ENCODE results near the gene ARGLU1.

The ARGLU1 gene

DNA sequence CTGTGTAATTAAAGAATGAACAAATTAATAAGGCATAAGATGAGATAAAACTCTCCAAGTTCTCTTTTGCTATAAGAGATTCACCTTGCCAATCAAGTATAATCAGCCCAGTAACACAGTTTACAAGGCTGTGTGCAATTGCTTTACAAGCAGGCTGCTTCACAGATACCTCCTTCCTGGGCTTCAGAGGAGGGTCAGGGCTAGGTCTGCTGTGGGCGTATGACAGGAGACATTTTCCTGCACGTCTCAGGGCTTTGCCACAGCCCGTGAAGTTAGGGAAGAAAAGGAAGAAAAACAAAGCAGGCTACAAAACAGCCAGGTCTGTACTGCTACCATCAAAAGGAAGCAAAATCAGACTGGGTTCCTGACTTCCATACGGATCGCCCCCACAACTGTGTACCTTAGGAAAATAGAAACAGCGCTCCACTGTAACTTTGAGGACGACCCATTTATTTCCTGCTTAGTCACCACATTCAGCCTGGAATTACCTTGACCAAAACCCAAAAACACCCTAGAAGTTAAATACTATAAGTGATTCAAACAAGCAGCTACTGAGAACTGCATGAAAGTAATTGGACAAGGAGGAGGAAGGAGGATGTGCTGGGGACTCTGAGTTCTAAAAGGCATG is 44.9 kb downstream of the ARGLU1 start:
- DNase-seq: no peak

DNA sequence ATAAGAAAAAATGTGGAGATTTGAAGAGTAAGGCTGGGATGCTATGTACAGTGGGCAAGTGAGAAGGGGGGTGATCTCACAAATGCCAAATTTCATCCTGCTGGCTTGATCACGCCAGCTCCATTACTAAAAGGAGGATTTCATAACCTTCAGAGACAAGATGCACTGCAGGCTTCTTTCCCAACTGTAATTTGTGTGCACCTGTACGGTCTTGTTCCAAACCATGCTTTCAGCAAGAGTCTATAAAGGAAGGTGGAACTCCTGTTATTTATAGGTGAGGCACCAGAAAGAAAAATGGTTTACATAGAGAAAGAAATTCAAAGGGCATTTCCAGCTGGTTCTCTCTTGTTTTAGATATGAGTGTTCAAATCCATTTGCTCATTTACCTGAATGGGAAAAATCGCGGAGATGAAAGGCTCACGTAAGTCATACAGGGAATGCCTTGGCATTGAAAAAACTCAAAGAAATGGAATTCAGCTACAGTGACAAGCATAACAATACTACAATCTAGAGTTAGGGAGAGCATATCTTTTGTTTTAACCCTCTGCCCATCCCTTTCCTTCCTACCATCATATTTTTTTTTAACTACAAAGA is 45.7 kb downstream of the ARGLU1 start:
- DNase-seq: no peak

DNA sequence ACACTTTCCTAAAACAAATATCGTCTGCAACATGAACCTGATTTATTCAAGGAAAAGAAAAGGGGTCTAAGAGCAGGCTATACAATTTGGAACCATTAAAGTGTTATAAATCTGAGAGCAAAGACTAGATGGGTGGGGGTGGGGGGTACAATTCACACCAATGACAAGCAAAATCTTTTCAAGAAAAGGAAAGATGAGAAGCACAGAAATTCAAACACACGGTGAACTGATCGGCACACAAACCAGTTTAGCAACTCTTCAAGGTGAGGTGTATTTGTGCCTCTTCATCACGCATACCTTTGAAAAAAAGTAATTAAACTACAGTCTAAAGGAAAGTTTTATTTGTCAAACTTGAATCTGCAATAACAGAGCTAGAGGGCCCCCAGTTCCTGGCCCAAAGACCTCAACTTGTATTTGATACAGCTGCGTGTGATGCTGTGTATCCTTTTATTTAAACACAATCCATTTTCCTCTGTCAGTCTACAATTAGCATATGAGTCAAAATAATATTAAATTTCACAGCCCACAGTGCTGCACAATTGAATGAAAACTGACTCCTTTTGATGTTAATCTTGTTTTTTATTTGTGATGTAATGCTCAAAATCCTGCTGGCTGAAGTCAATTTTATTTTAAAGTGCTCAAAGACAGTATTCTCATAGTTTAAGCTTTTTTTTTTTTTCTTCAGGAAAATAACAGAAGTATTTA is 46.7 kb downstream of the ARGLU1 start:
- DNase-seq: no peak

DNA sequence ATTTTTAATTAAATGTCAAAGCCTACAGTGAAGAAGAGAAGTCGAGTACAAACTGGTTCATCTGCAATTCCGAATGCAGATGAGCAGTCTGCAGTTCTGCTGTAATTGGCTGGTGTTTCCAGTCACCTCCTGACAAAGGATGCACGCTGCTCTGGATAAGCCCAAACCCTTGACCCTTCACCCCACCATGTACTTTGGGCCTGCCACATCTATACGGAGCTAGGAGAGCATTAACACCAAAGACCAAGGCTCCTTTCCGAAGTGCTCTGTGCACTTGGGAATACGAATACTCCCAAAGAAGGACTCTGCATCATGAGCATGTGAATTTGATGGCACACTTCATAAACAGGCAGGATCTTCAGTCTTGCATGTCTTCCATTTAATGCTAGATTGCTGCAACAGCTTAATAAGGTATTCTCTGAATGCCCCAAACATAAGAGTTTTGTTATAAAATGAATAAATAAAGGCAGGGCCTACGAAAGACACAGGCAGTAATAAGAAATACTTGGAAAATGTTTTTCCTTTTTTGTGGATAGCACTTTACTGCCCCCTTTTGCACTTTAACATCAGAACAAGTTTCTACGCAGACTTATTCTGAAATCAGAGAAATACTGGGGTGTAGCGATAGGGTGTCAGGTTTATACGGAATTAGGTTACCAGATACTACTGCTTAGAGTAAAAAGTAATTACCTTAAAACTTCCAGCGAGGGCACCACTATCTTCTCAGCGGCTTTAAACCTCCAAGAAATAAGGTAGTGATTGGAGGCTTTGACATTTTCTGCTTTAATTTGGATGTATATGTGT is 47.5 kb downstream of the ARGLU1 start:
- no peak for DNase-seq

DNA sequence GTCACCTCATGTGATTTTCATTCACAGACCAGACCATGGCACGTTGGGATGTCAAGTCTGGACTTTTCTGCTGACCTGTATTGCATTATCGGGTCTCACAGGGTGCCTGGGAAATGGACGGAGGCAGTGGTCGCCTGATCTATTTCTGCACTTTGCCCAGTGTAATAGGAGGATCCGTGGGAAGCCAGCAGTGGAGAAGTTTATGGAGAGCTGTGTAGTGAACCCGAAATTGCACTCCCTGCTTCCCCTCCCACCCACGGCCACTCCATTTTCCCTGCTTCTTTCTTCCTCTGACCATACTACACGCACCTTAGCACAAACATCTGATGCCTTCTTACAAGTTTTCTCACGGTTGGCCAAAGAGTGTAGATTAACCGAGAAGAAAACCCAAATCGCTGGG is 49.4 kb downstream of the ARGLU1 start:
- no peak for DNase-seq

DNA sequence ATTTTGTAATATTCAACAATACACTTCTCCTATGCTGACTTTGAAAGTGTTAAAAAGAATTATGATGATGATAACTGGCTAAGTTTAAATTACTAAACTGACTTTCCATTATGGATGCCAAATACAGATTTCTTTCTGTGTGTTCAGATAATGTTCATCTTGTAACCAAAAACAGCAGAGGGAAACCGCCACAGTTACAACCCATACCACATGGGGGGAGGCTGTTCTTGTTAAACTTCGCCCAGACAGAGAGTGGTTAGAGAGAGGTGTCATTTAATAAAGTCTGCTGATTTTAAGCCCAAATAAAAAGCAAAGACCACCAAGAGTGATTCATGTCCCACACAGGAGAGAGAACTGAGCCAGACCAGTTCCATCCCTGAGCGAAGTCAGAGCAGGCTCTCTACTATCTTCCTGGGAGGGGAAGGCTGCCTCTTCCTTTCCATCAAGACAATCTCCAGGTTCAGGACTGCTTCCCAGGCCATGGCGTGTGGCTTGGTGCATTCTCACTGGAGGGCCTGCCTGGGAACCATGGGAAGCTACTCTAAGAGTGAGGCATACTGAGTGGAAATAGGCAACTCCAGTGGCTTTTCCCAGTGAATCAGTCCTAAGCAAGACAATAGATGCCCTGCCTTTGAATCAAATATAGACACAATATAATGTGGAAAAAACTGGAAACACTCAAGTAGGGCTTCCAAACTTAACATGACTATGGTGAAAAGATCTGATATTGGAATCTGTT is 50.7 kb downstream of the ARGLU1 start:
- DNase-seq: no peak

DNA sequence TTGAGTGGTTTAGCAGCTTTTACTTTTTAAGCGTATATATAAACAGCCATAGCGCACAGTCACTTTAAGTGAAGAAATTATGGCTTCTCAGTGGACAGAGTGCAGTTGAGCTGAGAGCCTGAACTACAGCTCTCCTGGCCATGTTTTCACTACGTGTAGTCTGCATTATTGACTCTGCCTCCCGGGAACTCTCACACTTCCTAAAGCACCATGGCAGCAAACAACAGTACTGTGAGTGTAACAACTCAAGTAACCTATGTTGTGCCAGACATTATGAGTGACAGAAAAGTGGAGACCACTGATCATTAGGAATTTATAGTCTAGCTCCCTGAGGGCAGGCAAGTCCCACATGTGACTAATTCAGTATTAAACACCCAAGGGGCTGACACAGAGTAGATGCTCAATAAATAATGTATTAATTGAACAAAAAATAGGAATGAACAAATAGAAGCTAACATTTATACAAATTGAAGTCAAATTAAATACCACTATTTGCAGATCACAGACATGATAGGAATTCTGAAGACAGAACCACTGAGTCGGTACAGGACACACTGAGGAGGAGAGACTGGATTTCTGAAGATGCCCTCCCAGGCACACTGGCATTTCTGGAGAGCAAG is 52.2 kb downstream of the ARGLU1 start:
- DNase-seq: no peak

DNA sequence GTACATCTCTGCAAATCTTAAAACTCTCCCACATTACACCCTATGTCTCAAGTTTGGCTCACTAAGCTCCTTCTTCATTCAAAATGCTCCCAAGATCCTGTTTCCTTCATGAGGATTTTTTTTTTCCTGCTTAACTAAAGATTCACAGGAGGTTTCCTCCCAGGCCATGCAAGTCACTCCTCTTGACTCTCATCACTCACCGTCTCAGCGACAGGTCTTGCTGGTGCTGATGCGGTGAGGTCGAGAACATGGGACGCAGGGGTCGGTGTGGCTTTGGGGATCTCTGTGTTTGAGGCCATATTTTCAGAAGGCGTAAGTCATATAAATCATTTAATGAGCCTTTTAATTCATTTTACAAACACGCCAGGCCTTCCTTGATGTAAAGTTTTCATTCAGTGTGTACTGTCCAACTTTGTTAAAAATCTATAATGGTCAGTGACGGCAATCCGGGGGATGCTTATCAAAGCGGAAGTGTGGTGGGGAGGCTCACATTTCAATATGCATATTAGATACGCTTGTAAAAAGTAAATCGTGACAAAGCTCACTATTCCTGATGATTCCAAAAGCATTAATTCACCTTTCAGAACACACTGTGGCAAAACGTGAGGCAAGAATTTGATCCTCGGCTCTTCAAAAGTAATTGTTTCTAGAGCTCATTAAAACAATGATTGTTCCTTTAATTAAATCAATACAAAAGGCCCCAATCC is 52.9 kb downstream of the ARGLU1 start:
- DNase-seq: no peak

DNA sequence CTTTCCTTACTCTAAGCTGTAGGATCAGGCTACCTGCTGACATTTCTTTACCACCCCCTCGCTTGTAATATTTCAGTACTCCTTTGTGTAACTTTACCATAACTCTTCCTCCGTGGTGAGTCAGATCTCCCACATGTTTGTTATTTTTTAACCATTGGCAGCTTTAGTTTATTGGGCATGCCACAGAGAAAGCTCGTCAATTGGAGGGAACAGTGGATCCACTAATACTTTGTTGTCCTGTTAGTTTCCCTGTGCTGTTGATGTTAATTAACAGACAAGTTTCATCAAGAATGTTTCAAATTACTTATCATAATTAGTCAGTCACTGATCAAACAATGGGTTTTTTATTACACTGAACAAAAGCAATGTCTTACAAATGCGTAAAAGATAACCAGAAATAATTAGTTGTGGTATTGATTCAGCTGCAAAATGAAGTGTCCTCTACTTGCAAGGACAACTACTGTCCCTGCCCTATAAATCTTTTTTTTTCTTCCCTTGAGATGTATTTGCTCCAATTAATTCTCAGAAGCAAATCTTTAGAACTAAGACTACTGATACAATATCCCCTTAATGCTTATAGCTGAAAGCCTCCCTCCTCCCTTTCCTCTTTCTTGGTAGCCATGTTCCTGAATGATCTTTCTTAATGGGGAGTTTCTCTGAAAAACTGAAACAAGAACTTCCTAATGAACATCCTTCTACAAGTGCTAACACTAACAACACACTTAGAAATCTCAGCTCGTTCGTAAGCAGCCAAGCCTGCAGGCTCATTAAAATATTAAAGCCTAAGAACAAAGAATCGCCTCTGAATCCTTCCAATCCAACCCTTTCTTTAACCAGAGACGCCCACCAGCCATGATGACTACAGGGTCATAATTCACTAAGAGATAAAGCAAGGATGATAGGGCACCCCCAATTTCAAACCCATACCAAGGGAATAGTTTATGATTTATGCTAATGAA is 54.6 kb downstream of the ARGLU1 start:
- no peak for DNase-seq

DNA sequence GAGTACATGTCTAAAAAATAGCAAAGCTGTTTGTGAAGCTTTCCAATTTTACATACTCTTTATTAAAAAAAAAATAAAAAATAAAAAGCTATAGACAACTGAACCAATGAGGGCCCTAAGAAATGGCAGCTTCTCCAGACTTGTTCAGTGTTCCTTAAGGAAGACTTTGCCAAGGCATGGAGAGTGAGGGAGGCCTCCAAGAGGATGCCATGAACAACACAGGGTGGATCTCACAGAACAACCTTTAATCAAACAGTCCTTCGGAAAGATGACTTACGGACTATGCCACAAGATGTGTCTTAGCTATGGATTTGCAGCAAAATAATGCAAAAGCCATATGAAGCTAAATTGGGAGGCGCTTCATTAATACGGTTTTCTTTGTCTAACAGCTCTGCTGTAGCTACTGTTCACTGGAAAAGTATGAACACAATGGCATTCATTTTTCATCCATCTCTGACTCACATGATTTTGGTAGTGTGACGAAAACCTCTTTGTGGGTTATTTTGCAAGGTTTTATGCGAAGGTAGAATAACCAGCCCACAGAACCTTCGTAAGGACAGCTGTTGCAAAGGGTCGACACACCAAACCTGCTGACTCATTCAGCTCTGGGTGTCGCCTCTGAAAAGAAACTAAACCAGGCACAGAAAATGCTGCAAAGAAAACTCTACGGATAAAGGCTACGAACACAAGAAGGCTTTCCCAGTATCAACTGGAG is 60.2 kb downstream of the ARGLU1 start:
- no peak for DNase-seq

DNA sequence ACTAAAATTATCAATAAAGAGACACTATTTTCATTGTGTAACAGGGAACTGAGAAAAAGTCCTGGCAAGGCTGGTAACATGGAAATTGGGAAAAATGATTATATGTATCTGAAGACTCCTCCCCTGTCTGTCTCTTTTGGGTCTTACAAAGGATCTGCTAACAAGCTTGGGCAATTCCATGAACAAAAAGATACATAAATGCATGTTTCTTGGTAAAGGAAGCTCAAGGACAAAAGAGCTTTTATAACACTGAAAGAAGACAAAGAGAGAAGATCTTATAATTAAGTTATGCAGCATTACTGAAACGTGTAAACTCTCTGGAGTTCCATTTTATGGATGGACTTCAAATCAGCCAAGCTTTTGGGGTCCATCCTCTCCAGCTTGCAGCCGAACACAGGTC is 61.7 kb downstream of the ARGLU1 start:
- no peak for DNase-seq

DNA sequence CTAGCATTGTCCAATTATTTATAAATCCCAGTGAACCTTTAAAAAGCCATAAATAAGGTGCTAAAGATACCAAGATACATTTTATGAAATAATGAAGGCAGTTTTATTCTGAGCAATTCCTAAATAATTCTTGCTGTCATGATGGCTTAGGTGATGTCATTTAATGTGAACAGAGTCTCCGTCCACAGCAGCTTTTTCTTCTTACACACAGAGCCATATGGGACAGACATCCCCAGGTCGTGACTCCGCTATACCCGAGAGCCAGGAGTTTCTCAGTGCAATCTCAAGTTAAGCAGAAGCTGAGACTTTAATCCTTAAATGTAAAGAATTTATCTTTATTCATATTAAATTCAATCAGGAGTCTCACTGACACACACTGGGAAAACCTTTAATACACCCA is 62.2 kb downstream of the ARGLU1 start:
- DNase-seq: no peak

DNA sequence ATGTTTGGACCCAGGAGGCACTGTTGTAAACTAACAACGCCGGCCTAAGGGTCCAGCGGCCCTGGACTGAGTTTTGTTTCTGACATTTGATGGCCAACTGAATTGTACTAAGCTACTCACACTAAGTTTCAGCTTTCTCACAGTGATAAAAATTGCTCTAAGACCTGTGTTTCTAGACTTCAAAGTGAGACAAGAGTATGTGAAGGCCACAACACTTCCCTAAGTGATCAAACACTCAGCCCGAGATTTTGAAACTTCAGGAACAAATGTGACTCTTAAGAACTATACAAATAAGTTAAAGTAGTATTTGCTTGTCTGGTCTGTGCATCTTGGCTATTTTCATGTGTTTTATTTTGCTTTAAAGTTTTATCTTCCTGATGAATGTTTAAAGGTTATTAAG is 62.6 kb downstream of the ARGLU1 start:
- no peak for DNase-seq

DNA sequence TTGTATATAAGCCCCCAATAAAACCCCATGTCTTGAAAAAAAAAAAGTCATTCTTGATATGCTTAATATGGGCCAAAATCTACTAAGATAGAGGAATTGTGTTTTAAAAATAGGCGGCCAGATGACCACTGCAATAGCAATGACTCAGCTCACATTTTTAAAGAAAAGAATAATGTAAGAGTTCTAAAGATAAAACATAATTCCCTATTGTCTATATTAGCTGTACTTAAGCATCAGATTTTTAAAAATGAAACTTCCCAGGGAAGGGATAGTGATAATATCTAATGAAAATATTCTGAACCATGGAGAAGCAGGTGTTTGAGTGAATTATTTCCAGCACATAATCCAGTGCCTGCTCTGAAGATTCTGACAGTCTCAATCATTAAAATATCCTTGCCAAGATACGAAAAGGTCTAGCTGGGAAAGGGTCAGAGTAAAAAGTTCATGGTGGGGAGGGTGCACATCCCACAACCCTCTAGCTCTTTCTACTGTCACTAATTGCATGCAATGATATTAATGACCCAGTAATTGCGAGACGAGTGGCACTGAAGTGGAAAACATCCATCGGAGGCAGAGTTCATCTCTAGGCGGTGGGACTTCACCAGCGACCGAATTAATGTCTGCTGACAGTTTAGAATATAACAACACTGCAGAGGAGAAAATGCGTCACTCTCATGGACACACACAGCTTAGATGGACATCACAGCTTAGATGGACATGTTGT is 64.0 kb downstream of the ARGLU1 start:
- DNase-seq: no peak

DNA sequence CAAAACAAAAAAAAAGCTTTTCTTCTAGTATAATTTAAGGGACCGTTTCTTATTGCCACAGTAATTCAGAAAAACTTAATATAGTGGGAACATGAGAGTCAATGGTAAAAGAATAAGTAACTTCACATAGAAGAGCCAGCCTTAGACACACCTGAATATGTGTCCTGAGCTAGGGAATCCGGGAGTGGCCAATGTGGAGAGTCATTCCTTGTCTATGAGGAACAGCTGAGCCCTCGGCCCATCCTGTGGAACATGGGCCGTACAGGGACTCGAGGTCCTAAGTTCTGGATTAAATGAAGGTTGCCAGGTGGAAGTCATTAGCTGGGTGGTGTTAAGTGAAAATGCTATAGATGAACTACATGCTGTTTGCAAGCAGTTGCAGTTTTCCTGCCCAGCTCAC is 64.7 kb downstream of the ARGLU1 start:
- DNase-seq: no peak

DNA sequence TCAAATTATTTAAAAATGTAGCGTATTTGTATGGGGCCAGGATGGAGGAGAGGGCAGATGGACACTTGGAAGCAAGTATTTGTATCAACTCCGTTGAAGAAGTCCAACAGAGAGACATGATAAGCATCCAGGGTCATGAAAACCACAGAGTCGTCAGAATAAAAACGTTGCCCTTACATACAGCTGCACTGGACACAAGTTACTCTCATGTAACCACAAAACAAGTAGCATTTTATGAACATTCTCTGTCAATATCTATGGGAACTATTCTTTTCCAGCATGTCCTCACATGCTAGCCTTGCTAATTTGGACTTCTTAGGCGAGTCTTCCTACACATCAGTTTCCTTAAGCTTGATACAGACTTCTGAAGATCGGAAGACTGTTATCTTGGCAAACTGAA is 67.5 kb downstream of the ARGLU1 start:
- no peak for DNase-seq

DNA sequence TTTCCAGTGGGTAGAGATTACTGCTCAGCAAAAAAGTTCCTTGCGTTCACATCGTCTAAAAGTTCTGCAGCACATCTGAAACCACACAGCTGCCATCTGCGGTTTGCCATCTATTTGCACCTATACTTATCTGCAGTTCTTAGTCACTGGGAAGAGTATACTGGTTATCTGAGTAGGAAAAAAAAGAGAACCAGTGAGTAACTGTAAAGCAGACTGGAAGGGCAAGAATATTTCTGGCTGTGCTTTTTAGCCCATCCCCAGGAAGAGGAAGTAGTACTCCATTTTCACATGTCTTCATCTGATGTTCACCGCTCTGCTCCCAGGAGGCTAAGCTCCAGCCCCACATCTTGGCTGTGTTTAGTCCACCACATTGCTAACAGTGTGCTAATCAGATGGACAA is 68.0 kb downstream of the ARGLU1 start:
- DNase-seq: no peak

DNA sequence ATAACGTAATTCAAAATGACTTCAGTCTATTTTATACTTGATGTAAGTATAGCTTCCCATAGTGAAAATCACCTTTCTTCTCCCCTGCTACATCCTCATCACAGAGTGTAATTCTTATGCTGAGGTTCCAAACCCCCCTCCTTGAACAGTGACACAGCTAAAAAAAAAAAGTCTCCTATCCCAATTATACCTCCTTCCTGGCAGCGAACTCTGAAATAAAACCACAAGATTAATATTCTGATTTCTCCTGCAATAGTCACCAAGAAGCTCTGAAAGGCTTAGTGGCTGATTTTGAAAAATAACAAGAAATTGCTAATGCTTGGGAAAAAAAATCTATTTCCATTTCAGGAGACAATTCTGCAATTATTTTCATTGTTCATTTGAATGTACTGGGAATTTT is 68.8 kb downstream of the ARGLU1 start:
- DNase-seq: no peak

DNA sequence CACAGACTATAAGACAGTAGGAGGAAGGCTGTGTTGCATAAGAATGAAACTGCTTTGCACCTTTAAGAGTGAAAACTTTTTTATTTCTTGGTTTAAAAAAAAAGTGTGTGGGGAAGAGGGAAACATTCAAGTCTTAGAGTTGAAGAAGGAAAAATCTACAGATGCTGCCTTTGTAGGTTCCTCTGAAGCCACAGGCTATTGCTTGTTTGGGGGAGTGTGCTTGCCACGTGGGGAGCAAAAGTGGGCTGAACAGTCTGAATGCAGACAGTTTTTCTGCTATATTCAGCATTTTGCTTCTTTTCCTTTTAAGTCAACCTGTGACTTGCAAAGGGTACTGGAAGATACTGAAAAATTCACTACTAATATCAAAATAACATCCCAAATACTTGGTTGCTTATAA is 69.4 kb downstream of the ARGLU1 start:
- no peak for DNase-seq
